Inflammatory macrophage treated with lipopolysaccharide for 1 hour (primary cell): ENCODE data around the gene PSMG3.

Source experiments
- DNase-seq, 2 donors: peaks; one replicate each; pipeline ENCODE4 v3.0.0-alpha.2; 2020 to 2022

The PSMG3 gene

GRCh38 chr7:1544178-1544895 lies 25.5 kb downstream of the PSMG3 start:
- DNase-seq, result peak; percentile 21 to 52

GRCh38 chr7:1543826-1544177 lies 26.0 kb downstream of the PSMG3 start:
- DNase-seq, result no peak

GRCh38 chr7:1542841-1543747 lies 26.7 kb downstream of the PSMG3 start:
- no peak for DNase-seq

- DNase-seq, result no peak
Measured at GRCh38 chr7:1542329-1542728, 27.5 kb downstream of the PSMG3 start.

- no peak for DNase-seq
Measured at GRCh38 chr7:1541431-1542162, 28.2 kb downstream of the PSMG3 start.

GRCh38 chr7:1540776-1541271 lies 29.0 kb downstream of the PSMG3 start:
- no peak for DNase-seq

GRCh38 chr7:1539882-1540775 lies 29.7 kb downstream of the PSMG3 start:
- no peak for DNase-seq

- no peak for DNase-seq
Measured at GRCh38 chr7:1539181-1539881, 30.5 kb downstream of the PSMG3 start.

- DNase-seq, result no peak
Measured at GRCh38 chr7:1538544-1539180, 31.2 kb downstream of the PSMG3 start.

- no peak for DNase-seq
Measured at GRCh38 chr7:1537535-1538412, 32.1 kb downstream of the PSMG3 start.

GRCh38 chr7:1536743-1537534 lies 32.9 kb downstream of the PSMG3 start:
- DNase-seq, result no peak

GRCh38 chr7:1536455-1536742 lies 33.4 kb downstream of the PSMG3 start:
- DNase-seq, result no peak

- DNase-seq, result peak; percentile 49 to 58
Measured at GRCh38 chr7:1535701-1536454, 34.0 kb downstream of the PSMG3 start.

- no peak for DNase-seq
Measured at GRCh38 chr7:1535100-1535458, 34.8 kb downstream of the PSMG3 start.

GRCh38 chr7:1534330-1535099 lies 35.3 kb downstream of the PSMG3 start:
- no peak for DNase-seq

GRCh38 chr7:1533547-1534329 lies 36.1 kb downstream of the PSMG3 start:
- DNase-seq, result peak; percentile 46 to 56

GRCh38 chr7:1533255-1533546 lies 36.6 kb downstream of the PSMG3 start:
- DNase-seq, result no peak
